ENCODE results near the gene FOXD1.

DNA sequence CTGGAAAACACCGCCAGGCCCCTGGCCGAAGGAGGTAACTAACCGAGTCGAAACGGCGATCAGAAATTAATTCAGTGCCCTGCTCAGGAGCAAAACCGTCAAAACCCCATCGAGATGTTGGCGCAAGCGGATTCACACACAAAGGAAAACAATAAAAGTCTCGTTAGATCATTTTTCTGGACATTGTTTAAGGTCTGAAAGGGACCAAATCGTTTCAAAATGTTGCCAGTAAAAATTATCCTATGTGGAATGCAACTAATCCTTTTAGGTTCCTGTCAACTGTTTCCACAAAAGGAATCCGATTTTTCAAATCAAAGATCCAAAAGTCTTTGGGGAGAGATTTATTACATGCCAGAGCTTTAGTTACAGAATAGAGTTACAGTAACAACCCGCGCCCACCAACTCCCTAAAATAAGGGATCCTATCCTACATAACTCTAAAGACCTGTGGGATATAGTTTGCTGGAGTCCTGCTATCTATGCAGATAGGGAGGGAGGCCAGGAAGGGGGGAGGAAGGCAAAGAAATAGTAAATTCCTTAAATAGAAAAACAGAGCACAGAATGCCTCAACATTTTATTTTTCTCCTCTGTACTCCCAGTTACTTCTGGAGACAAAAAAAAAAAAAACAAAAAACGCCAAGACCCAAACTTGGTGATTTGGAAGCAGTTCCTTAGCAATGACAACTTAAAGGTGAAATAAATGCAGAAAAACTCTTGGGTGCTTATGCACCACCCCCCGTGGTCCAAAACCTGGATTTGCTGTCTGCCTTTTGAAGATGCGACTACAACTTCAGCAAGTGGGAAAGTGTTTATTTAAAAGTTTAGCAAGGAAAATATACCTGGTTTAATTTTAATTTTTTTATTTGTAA lies 10.6 kb downstream of the FOXD1 start:
- TF ChIP-seq, protein P1, sequence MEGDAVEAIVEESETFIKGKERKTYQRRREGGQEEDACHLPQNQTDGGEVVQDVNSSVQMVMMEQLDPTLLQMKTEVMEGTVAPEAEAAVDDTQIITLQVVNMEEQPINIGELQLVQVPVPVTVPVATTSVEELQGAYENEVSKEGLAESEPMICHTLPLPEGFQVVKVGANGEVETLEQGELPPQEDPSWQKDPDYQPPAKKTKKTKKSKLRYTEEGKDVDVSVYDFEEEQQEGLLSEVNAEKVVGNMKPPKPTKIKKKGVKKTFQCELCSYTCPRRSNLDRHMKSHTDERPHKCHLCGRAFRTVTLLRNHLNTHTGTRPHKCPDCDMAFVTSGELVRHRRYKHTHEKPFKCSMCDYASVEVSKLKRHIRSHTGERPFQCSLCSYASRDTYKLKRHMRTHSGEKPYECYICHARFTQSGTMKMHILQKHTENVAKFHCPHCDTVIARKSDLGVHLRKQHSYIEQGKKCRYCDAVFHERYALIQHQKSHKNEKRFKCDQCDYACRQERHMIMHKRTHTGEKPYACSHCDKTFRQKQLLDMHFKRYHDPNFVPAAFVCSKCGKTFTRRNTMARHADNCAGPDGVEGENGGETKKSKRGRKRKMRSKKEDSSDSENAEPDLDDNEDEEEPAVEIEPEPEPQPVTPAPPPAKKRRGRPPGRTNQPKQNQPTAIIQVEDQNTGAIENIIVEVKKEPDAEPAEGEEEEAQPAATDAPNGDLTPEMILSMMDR (IDR thresholded peaks at IDR 0.05): no peak
- TF ChIP-seq POLR2A (IDR thresholded peaks at IDR 0.05) (no peak), POLR2AphosphoS5 (IDR thresholded peaks at IDR 0.05) (peak in 1 of 3 donors; percentile 24)
